Stomach smooth muscle (tissue), 2 donors: ENCODE data around the gene FXYD7.
"Not testable (repeated sequence)": the region's sequence is repeated elsewhere in the genome, so short reads cannot be mapped to it uniquely, and the experiment has no call there.

Experiments used
- H3K27ac ChIP-seq: one replicate; pipeline ENCODE4 v1.7.0; 2013; ENCODE audit warnings: mild to moderate bottlenecking, low read length, inconsistent platforms
- H3K27me3 ChIP-seq, 2 donors: one replicate each; pipeline ENCODE4 v1.7.0; 2013; ENCODE audit warnings: low read length in 2 of 2; ENCODE audit not compliant: insufficient read depth in 2 of 2, control insufficient read depth in 1 of 2
- H3K36me3 ChIP-seq, 2 donors: one replicate each; pipeline ENCODE4 v1.7.0; 2013; ENCODE audit warnings: low read length in 2 of 2; ENCODE audit not compliant: control insufficient read depth in 2 of 2, insufficient read depth in 2 of 2
- H3K4me1 ChIP-seq: one replicate; pipeline ENCODE4 v1.7.0; 2013; ENCODE audit warnings: low read length; ENCODE audit not compliant: control insufficient read depth, insufficient read depth
- H3K4me3 ChIP-seq, 2 donors: one replicate each; pipeline ENCODE4 v1.7.0; 2013; ENCODE audit warnings: low read length in 2 of 2
- H3K9ac ChIP-seq, 2 donors: one replicate each; pipeline ENCODE4 v1.7.0; 2013; ENCODE audit warnings: low read length in 2 of 2, mild to moderate bottlenecking in 1 of 2
- H3K9me3 ChIP-seq, 2 donors: one replicate each; pipeline ENCODE4 v1.7.0; 2013; ENCODE audit warnings: low read length in 2 of 2; ENCODE audit not compliant: control insufficient read depth in 2 of 2
- donor health status: healthy.
- donor health status: Pancreatic carcinoma.

The FXYD7 gene

DNA sequence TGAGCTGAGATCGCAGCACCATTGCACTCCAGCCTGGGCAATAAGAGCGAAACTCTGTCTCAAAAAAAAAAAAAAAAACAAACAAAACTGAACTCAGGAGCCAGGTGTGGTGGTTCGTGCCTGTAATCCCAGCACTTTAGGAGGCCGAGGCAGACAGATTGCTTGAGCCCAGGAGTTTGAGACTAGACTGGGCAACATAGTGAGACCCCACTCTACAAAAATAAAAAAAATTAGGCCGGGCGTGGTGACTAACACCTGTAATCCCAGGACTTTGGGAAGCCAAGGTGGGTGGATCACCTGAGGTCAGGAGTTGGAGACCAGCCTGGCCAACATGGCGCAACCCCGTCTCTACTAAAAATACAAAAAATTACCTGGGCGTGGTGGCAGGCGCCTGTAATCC lies 41.1 kb upstream of the FXYD7 start:
- not testable (repeated sequence) for H3K4me1 ChIP-seq, H3K27me3 ChIP-seq, H3K27ac ChIP-seq, H3K4me3 ChIP-seq, H3K9ac ChIP-seq, H3K9me3 ChIP-seq, H3K36me3 ChIP-seq

GRCh38 chr19:35103614-35104013 lies 39.4 kb upstream of the FXYD7 start:
- not testable (repeated sequence) for H3K9ac ChIP-seq, H3K36me3 ChIP-seq, H3K27ac ChIP-seq, H3K27me3 ChIP-seq, H3K9me3 ChIP-seq, H3K4me3 ChIP-seq, H3K4me1 ChIP-seq

GRCh38 chr19:35104361-35104760 lies 38.7 kb upstream of the FXYD7 start:
- Histone ChIP-seq H3K36me3 (no peaks in the 10 kb centered on the region), H3K27me3 (peaks cover 0 to 3% of the 10 kb centered on the region in 2 donors), H3K9me3 (no peaks in the 10 kb centered on the region), H3K4me1 (no peaks in the 10 kb centered on the region), H3K27ac (no peak overlapping the region), H3K9ac (no peak overlapping the region), H3K4me3 (no peak overlapping the region)

- Histone ChIP-seq H3K27me3 (peaks cover 0 to 3% of the 10 kb centered on the region in 2 donors), H3K4me3 (no peak overlapping the region), H3K27ac (no peak overlapping the region), H3K9me3 (no peaks in the 10 kb centered on the region), H3K36me3 (no peaks in the 10 kb centered on the region), H3K9ac (no peak overlapping the region), H3K4me1 (no peaks in the 10 kb centered on the region)
These were observed 38.0 kb upstream of the FXYD7 start for GRCh38 chr19:35105047-35105410.

DNA sequence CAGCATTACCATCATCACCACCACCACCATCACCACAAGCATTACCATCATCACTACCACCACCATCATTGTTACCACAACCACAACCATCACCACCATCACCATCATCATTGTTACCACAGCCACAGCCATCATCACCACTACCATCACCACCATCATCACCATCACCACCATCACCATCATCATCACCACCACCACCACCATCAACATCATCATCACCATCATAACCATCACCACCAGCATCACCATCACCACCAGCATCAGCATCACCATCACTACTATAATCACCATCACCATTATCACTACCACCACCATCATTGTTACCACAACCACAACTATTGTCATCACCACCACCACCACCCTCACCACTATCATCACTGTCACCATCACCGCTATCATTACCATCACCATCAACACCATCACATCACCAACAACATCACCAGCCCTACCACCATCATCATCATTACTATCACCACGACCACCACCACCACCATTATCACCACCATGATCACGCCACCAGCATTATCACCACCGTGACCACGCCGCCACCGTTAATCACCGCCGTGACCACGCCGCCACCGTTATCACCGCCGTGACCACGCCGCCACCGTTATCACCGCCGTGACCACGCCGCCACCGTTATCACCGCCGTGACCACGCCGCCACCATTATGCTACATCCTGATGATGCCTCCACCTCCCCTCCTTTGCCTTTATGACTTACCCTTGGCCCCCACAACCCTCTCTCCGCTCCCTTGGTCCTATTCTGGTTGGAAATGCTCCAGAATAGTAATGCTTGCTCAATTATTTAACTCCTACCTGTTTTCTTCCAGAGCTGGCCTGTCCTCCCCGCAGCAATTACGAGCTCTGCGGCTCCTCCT lies 37.4 kb upstream of the FXYD7 start:
- no peak overlapping the region for H3K9ac ChIP-seq
- no peaks in the 10 kb centered on the region for H3K36me3 ChIP-seq
- H3K9me3 ChIP-seq = no peaks in the 10 kb centered on the region
- H3K27me3 ChIP-seq = peaks cover 0 to 3% of the 10 kb centered on the region in 2 donors
- no peaks in the 10 kb centered on the region for H3K4me1 ChIP-seq
- no peak overlapping the region for H3K4me3 ChIP-seq
- no peak overlapping the region for H3K27ac ChIP-seq

- no peak overlapping the region for H3K4me3 ChIP-seq
- no peak overlapping the region for H3K9ac ChIP-seq
- no peaks in the 10 kb centered on the region for H3K4me1 ChIP-seq
- no peaks in the 10 kb centered on the region for H3K9me3 ChIP-seq
- H3K36me3 ChIP-seq = no peaks in the 10 kb centered on the region
- H3K27ac ChIP-seq = no peak overlapping the region
- H3K27me3 ChIP-seq = peaks cover 0 to 3% of the 10 kb centered on the region in 2 donors
These were observed 36.8 kb upstream of the FXYD7 start for GRCh38 chr19:35106291-35106583.

DNA sequence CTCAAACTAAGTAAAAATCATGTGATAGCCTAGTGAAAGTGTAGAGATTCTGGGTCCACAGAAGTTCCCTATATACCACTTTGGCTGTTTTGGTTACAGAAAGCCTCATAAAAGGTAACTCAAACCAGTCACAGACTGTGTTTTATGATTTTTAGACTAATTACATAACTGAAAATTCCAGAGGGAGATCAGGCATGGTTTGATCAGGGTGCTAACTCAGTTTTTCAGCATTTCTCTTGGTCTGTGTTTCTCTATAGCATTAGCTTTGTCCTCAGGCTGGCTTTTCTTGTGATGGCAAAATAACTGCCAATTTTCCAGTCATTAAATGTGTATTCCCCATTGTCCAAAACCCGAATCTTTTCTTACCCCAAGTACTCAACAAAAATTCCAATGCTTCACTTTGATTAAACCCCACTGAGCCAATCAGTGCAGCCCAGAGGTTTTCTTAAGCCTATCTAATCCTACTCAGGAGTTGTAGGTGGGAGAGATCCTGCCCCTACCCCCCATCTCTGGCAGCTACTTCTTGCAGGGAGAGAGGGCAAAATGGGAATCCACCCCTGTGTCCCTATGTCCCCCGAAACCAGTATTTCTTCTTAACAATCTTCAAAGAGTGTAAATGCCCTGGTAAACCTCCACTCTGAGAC lies 36.0 kb upstream of the FXYD7 start:
- Histone ChIP-seq H3K9ac (no peak overlapping the region), H3K36me3 (no peaks in the 10 kb centered on the region), H3K27ac (no peak overlapping the region), H3K27me3 (peaks cover 0 to 3% of the 10 kb centered on the region in 2 donors), H3K4me1 (no peaks in the 10 kb centered on the region), H3K9me3 (no peaks in the 10 kb centered on the region), H3K4me3 (no peak overlapping the region)

DNA sequence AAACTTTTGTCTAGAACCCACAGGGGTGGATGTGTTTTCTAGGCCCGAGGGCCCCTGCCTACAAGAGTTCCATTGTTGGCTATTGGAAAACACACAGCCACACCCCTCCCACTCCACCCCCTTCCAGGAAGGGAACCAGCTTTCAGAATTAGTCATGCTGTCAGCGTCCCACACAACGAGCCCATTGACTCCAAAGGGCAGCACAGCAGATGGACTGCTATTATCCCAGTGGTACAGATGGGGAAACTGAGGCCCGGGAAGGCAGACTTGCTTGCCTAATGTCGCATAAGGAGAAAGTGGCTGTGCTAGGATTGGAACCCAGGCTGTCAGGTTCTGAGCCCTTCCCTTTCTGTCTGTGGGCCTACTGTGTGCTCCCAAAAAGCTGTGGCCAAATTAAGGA lies 35.5 kb upstream of the FXYD7 start:
- peaks cover 0 to 3% of the 10 kb centered on the region in 2 donors for H3K27me3 ChIP-seq

GRCh38 chr19:35108730-35109129 lies 34.3 kb upstream of the FXYD7 start:
- Histone ChIP-seq H3K27me3 (peaks cover 0 to 3% of the 10 kb centered on the region in 2 donors), H3K9me3 (no peaks in the 10 kb centered on the region), H3K4me1 (no peaks in the 10 kb centered on the region), H3K27ac (no peak overlapping the region), H3K9ac (no peak overlapping the region), H3K4me3 (no peak overlapping the region), H3K36me3 (no peaks in the 10 kb centered on the region)

More for the DNA sequence above, 35.5 kb upstream of the FXYD7 start:
- Histone ChIP-seq H3K9me3 (no peaks in the 10 kb centered on the region), H3K4me3 (no peak overlapping the region), H3K9ac (no peak overlapping the region), H3K36me3 (no peaks in the 10 kb centered on the region), H3K27ac (no peak overlapping the region), H3K4me1 (no peaks in the 10 kb centered on the region)

DNA sequence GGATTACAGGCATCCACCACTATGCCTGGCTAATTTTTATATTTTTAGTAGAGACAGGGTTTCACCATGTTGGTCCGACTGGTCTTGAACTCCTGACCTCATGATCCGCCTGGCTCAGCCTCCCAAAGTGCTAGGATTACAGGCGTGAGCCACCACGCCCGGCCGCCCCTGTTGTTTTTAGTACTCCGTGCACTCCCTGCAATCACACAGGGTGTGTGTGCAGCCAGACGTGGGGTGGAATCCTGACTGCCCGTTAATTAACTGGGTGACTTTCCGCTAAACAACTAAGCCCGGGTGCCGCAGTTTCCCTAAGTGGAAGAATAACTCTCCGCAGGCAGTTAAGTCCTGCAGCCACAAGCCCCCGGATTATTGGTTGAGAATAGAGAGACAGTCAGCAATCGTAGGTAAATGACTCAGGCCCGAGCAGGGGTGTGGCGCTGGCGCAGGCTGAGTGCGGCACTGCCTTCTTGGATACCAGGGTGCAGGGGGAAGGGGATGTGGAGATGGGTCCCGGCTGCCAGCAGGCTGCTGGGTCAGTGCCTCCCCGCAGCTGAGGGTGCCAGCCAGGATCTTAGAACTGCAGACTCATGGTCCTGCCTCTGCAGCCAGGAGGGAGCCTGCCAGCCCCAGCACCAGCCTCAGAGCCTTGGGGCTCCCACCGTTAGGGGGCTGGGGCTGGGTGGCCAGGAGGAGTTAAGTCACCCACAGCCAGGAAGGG lies 33.5 kb upstream of the FXYD7 start:
- Histone ChIP-seq H3K36me3 (no peaks in the 10 kb centered on the region), H3K4me1 (no peaks in the 10 kb centered on the region), H3K9ac (no peak overlapping the region), H3K9me3 (no peaks in the 10 kb centered on the region), H3K27me3 (peaks cover 0 to 4% of the 10 kb centered on the region in 2 donors), H3K4me3 (no peak overlapping the region), H3K27ac (no peak overlapping the region)

DNA sequence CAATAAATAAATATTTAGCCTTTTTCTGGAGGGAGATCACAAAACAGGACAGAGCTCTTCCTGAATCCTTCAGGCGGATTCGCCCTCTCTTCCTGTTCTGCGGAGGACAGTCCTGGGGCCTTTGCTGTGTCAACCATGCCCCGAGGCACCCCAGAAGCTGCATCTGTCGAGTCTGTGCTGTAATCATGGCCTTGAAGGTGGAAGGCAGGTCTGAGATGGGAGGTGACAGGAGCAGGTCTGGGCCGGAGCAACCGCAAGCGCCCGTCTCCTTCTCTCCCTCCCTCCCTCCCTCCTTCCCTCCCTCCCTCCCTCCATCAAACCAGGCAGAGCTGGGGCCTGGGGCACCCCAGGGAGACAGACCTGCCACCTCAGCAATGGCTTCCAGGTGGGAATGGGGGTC lies 32.1 kb upstream of the FXYD7 start:
- Histone ChIP-seq H3K9me3 (no peaks in the 10 kb centered on the region), H3K27me3 (peaks cover 4 to 9% of the 10 kb centered on the region in 2 donors), H3K36me3 (no peaks in the 10 kb centered on the region), H3K9ac (no peak overlapping the region), H3K4me1 (peaks cover 4% of the 10 kb centered on the region), H3K4me3 (no peak overlapping the region), H3K27ac (no peak overlapping the region)
